Ovary (tissue), 3 donors: ENCODE measurements around the gene RHBDD2.

Experiments used
- POLR2A ChIP-seq: fragments of 450-650 bp; IDR thresholded peaks from one replicate; pipeline ENCODE4 v1.6.1; 2017; ENCODE audit warnings: antibody characterized with exemption, mild to moderate bottlenecking, moderate library complexity
- TF ChIP-seq, protein P1 (sequence below), 3 donors: fragments of 450-650 bp in 2 of 3; fragments of 200-600 bp in 1 of 3; IDR thresholded peaks; one replicate each; pipeline versions ENCODE4 v1.5.1 to v1.8.0; 2016 to 2022; ENCODE audit warnings: antibody characterized with exemption in 3 of 3, mild to moderate bottlenecking in 1 of 3
- donor health status: DM: no; HTN: no; CAD: no.

DNA sequence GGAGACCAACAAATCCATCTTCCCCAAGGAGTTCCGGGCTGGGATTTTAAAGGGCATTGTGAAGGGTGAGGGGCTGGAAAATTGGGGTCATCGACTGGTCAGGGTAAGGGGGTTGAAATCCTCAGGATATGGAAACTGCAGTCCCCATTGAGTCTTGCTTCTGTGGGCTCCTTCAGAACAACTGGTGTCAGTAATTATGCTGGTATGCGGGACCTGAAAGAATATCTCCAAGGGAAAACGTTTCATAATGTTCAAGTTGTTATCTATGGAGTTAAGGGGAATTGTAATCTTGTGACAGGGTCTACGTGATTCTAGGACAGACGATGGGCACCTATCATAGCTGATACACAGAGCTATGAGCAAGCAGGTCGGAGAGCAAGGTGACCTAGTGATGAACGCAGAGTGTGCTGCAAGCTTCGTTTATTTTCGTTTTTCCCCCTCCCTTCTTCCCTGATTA is 494 bp upstream of the RHBDD2 start:
- TF ChIP-seq, protein P1, sequence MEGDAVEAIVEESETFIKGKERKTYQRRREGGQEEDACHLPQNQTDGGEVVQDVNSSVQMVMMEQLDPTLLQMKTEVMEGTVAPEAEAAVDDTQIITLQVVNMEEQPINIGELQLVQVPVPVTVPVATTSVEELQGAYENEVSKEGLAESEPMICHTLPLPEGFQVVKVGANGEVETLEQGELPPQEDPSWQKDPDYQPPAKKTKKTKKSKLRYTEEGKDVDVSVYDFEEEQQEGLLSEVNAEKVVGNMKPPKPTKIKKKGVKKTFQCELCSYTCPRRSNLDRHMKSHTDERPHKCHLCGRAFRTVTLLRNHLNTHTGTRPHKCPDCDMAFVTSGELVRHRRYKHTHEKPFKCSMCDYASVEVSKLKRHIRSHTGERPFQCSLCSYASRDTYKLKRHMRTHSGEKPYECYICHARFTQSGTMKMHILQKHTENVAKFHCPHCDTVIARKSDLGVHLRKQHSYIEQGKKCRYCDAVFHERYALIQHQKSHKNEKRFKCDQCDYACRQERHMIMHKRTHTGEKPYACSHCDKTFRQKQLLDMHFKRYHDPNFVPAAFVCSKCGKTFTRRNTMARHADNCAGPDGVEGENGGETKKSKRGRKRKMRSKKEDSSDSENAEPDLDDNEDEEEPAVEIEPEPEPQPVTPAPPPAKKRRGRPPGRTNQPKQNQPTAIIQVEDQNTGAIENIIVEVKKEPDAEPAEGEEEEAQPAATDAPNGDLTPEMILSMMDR (IDR thresholded peaks at IDR 0.05), result no peak
- TF ChIP-seq POLR2A, result no peak
